ENCODE results near the gene CDKL5.
"Not testable (repeated sequence)": the region's sequence is repeated elsewhere in the genome, so short reads cannot be mapped to it uniquely, and the experiment has no call there.

CDKL5 gene

GRCh38 chrX:18425199-18426003 lies at the start of gene CDKL5:
CDKL5 (plus strand) TSS chrX:18425608; CDS start chrX:18507097, 81,489 bp downstream.
- DNase-seq: peak; percentile 96

- no peak for DNase-seq
These were observed 47.6 kb upstream of the CDKL5 start for GRCh38 chrX:18377796-18378195.

GRCh38 chrX:18389966-18390365 lies 35.4 kb upstream of the CDKL5 start:
- no peak for DNase-seq

- DNase-seq: peak; percentile 63
These were observed 34.4 kb upstream of the CDKL5 start for GRCh38 chrX:18390941-18391538.

- DNase-seq: peak; percentile 47
These were observed 30.9 kb upstream of the CDKL5 start for GRCh38 chrX:18394477-18394876.

GRCh38 chrX:18401848-18402213 lies 23.6 kb upstream of the CDKL5 start:
- no peak for DNase-seq

- no peak for DNase-seq
These were observed 18.7 kb upstream of the CDKL5 start for GRCh38 chrX:18406531-18407266.

- DNase-seq: no peak
These were observed 15.4 kb upstream of the CDKL5 start for GRCh38 chrX:18410038-18410437.

GRCh38 chrX:18415386-18415785 lies 10.0 kb upstream of the CDKL5 start:
- no peak for DNase-seq

GRCh38 chrX:18422325-18422724 lies 3.1 kb upstream of the CDKL5 start:
- DNase-seq: no peak

- DNase-seq: no peak
These were observed 2.5 kb upstream of the CDKL5 start for GRCh38 chrX:18422886-18423285.

- no peak for DNase-seq
These were observed 768 bp upstream of the CDKL5 start for GRCh38 chrX:18424482-18425198.

- no peak for DNase-seq
These were observed 554 bp downstream of the CDKL5 start for GRCh38 chrX:18426004-18426320.

GRCh38 chrX:18428006-18428405 lies 2.6 kb downstream of the CDKL5 start:
- no peak for DNase-seq

- not testable (repeated sequence) for DNase-seq
These were observed 7.9 kb downstream of the CDKL5 start for GRCh38 chrX:18433288-18433687.

- no peak for DNase-seq
These were observed 9.5 kb downstream of the CDKL5 start for GRCh38 chrX:18434896-18435295.

- DNase-seq: no peak
These were observed 10.6 kb downstream of the CDKL5 start for GRCh38 chrX:18436017-18436416.

- DNase-seq: no peak
These were observed 15.4 kb downstream of the CDKL5 start for GRCh38 chrX:18440835-18441234.

- DNase-seq: no peak
These were observed 16.5 kb downstream of the CDKL5 start for GRCh38 chrX:18441780-18442367.

GRCh38 chrX:18448416-18448815 lies 23.0 kb downstream of the CDKL5 start:
- DNase-seq: no peak

- no peak for DNase-seq
These were observed 23.8 kb downstream of the CDKL5 start for GRCh38 chrX:18449236-18449635.

GRCh38 chrX:18455384-18455783 lies 30.0 kb downstream of the CDKL5 start:
- no peak for DNase-seq

GRCh38 chrX:18457000-18457399 lies 31.6 kb downstream of the CDKL5 start:
- DNase-seq: no peak
